ENCODE results near the gene SPZ1.
"Not testable (repeated sequence)": the region's sequence is repeated elsewhere in the genome, so short reads cannot be mapped to it uniquely, and the experiment has no call there.

The SPZ1 gene, protein sequence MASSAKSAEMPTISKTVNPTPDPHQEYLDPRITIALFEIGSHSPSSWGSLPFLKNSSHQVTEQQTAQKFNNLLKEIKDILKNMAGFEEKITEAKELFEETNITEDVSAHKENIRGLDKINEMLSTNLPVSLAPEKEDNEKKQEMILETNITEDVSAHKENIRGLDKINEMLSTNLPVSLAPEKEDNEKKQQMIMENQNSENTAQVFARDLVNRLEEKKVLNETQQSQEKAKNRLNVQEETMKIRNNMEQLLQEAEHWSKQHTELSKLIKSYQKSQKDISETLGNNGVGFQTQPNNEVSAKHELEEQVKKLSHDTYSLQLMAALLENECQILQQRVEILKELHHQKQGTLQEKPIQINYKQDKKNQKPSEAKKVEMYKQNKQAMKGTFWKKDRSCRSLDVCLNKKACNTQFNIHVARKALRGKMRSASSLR

DNA sequence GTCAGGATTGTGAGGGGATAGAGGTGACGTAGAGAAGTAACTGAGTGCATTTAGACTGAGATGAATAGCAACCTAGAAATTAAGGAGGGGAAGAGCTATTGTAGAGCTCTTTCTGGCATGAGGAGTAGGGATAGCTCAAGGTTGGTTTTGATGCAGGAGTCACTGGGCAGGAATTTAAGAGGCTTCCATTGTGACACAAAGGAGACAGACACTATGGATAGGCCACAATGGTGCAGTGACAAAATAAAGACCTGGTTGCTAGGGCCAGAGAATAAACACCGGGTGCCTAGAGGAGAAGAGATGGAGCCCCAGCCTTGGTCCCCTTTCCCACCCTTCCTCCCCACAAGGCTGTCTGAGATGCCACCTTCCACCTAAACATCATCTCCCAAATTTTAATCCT, at the start of gene SPZ1:
SPZ1 (plus strand) TSS at position 301 of the 400 bp plus-strand sequence. CDS start 214 bp downstream, outside the sequence.
- H3K9me3 ChIP-seq (ENCODE audit: low read length): peaks cover 4% of the 10 kb centered on the region
- no peaks in the 10 kb centered on the region for H3K36me3 ChIP-seq (ENCODE audit: insufficient read depth, low read length)
- no peaks in the 10 kb centered on the region for H3K4me1 ChIP-seq (ENCODE audit: insufficient read depth, low read length)
- H3K4me3 ChIP-seq (ENCODE audit: low read length): no peak within 1 kb of the TSS
- H2AFZ ChIP-seq (ENCODE audit: low read depth, low read length): no peak within 1 kb of the TSS
- no peaks in the 10 kb centered on the region for H3K27me3 ChIP-seq (ENCODE audit: insufficient read depth, low read length)

DNA sequence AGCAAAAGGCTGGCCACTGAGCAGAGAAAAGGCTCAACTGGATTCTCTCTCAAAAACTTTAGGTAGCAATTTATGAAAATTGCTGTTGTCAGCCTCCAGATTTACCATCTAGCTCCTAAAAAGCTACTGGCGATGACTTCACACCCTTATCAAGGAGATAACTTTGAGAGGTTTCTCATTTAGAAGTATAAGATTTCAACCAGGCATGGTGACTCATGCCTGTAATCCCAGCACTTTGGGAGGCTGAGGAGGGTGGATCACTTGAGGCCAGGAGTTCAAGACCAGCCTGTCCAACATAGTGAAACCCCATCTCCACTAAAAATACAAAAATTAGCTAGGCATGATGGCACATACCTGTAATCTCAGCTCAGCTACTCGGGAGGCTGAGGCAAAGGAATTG, 49.3 kb upstream of the SPZ1 start:
- H3K4me1 ChIP-seq (ENCODE audit: insufficient read depth, low read length); H3K4me3 ChIP-seq (ENCODE audit: low read length); H3K27me3 ChIP-seq (ENCODE audit: insufficient read depth, low read length); H3K36me3 ChIP-seq (ENCODE audit: insufficient read depth, low read length); H2AFZ ChIP-seq (ENCODE audit: low read depth, low read length); H3K9me3 ChIP-seq (ENCODE audit: low read length): not testable (repeated sequence)

DNA sequence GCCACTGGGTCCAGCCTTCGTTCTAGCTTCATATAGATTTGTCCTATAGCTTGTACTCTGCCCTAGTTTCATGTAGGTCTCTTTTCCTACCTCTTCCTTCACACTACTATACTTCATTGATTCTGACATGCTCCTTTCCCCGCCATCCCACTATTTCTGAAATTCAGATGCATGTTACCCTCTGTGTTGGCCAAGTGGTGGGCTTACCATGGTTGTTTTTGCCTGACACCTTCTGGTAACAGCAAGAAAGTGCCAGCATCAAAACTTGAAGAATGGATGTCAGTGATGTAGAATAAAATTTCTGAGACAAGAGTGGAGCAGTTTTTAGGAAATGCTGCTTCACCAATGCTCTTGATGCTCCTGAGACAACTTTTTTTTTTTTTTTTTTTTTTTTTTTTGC, 44.5 kb upstream of the SPZ1 start:
- H3K9me3 ChIP-seq (ENCODE audit: low read length): no peaks in the 10 kb centered on the region
- no peaks in the 10 kb centered on the region for H3K27me3 ChIP-seq (ENCODE audit: insufficient read depth, low read length)
- H3K4me1 ChIP-seq (ENCODE audit: insufficient read depth, low read length): no peaks in the 10 kb centered on the region
- H3K4me3 ChIP-seq (ENCODE audit: low read length): no peak overlapping the region
- H3K36me3 ChIP-seq (ENCODE audit: insufficient read depth, low read length): no peaks in the 10 kb centered on the region
- no peak overlapping the region for H2AFZ ChIP-seq (ENCODE audit: low read depth, low read length)

DNA sequence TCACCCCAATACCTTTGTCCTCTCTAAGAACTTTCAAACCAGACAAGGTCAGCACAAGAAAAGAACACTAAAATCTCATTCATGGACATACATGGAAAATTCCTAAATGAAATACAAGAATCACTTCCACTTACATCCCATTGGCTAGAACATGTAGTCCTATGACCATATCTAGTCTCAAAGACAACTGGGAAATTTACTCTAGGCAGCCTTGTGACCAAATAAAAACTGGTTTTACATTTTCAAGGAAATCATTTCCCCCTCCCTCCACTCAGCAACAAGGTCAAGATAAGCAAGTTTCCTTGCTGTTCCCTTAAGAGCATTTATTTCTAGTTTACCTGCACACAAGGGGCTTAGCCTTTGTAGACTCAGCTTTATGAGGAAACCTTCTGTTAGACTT, 43.6 kb upstream of the SPZ1 start:
- no peaks in the 10 kb centered on the region for H3K36me3 ChIP-seq (ENCODE audit: insufficient read depth, low read length)
- no peaks in the 10 kb centered on the region for H3K27me3 ChIP-seq (ENCODE audit: insufficient read depth, low read length)

DNA sequence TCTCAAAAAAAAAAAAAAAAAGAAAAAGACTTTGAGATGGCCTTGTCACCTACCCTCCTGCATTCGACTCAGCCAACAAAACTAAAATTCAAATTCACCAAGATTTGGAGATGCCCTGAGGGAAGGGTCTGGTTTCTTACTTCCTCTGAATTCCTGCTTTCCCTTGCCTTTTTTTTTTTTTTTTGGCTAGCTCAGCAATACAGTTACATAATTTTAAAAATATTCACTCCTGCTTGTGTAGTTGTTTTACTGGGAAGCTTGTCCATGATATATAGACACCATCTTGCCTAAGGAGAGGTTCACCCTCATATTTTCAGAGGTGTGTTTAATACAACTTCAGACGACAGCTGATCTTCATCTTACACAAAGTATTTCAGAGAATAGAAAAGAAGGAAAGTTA, 42.6 kb upstream of the SPZ1 start:
- no peaks in the 10 kb centered on the region for H3K27me3 ChIP-seq (ENCODE audit: insufficient read depth, low read length)
- no peaks in the 10 kb centered on the region for H3K4me1 ChIP-seq (ENCODE audit: insufficient read depth, low read length)
- H2AFZ ChIP-seq (ENCODE audit: low read depth, low read length): no peak overlapping the region
- no peaks in the 10 kb centered on the region for H3K36me3 ChIP-seq (ENCODE audit: insufficient read depth, low read length)
- no peak overlapping the region for H3K4me3 ChIP-seq (ENCODE audit: low read length)
- no peaks in the 10 kb centered on the region for H3K9me3 ChIP-seq (ENCODE audit: low read length)

More for the DNA sequence above, 43.6 kb upstream of the SPZ1 start:
- no peaks in the 10 kb centered on the region for H3K9me3 ChIP-seq (ENCODE audit: low read length)
- H3K4me1 ChIP-seq (ENCODE audit: insufficient read depth, low read length): no peaks in the 10 kb centered on the region
- no peak overlapping the region for H3K4me3 ChIP-seq (ENCODE audit: low read length)
- H2AFZ ChIP-seq (ENCODE audit: low read depth, low read length): no peak overlapping the region

DNA sequence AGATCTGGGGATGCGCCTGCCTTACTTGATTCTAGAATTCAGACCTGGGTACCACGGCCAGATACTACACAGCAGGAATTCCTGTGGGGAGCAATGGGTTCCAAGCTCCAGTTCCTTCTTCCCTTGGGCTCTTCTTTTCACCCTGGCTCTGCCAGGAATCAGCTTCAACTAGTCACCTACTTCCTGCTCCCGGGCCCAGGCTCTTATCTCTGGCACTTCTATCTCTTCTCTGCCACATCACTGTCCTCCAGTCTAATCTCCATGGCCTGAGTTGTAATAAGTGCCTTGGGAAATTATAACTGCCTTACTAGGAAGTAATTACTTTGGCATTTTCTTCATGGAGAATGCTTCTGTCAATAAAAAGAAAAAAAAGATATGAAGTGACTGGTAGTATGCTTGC, 37.7 kb upstream of the SPZ1 start:
- H3K4me1 ChIP-seq (ENCODE audit: insufficient read depth, low read length): no peaks in the 10 kb centered on the region
- H3K4me3 ChIP-seq (ENCODE audit: low read length): no peak overlapping the region
- H3K9me3 ChIP-seq (ENCODE audit: low read length): no peaks in the 10 kb centered on the region
- H3K36me3 ChIP-seq (ENCODE audit: insufficient read depth, low read length): no peaks in the 10 kb centered on the region
- no peak overlapping the region for H2AFZ ChIP-seq (ENCODE audit: low read depth, low read length)
- H3K27me3 ChIP-seq (ENCODE audit: insufficient read depth, low read length): no peaks in the 10 kb centered on the region

DNA sequence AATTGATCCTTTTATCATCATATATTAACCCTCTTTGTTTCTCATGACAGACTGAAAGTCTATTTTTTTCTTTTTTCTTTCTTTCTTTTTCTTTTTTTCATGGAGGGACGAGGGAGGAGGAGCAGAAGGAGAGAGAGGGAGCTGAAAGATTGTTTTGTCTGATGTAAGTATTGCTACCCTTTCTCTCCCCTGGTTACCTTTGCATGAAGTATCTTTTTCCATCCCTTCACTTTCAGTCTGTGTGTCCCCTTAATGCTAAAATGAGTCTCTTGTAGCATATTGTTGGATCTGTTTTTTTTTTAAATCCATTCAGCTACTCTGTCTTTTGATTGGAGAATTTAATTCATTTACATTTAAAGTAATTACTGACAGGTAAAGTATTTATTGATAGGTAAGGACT, 36.4 kb upstream of the SPZ1 start:
- Histone ChIP-seq H3K27me3 (ENCODE audit: insufficient read depth, low read length) (no peaks in the 10 kb centered on the region), H3K36me3 (ENCODE audit: insufficient read depth, low read length) (no peaks in the 10 kb centered on the region), H3K4me3 (ENCODE audit: low read length) (no peak overlapping the region), H3K9me3 (ENCODE audit: low read length) (no peaks in the 10 kb centered on the region), H2AFZ (ENCODE audit: low read depth, low read length) (no peak overlapping the region), H3K4me1 (ENCODE audit: insufficient read depth, low read length) (no peaks in the 10 kb centered on the region)

DNA sequence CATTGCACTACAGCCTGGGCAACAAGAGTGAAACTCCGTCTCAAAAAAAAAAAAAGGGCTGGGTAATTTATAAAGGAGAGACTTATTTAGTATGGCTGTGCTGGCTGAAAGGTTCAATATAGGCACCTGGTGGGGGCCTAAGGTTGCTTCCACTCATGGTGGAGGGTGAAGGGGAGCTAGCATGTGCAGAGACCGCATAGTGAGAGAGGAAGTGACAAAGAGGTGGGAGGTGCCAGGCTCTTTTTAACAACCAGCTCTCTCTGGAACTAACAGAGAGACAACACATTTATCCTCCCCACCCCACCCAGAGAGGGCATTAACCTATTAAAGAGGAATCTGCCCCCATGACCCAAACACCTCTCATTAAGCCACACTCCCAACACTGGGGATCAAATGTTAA, 35.1 kb upstream of the SPZ1 start:
- H3K9me3 ChIP-seq (ENCODE audit: low read length): no peaks in the 10 kb centered on the region
- no peak overlapping the region for H3K4me3 ChIP-seq (ENCODE audit: low read length)
- no peaks in the 10 kb centered on the region for H3K36me3 ChIP-seq (ENCODE audit: insufficient read depth, low read length)
- no peaks in the 10 kb centered on the region for H3K4me1 ChIP-seq (ENCODE audit: insufficient read depth, low read length)
- H3K27me3 ChIP-seq (ENCODE audit: insufficient read depth, low read length): no peaks in the 10 kb centered on the region
- no peak overlapping the region for H2AFZ ChIP-seq (ENCODE audit: low read depth, low read length)

DNA sequence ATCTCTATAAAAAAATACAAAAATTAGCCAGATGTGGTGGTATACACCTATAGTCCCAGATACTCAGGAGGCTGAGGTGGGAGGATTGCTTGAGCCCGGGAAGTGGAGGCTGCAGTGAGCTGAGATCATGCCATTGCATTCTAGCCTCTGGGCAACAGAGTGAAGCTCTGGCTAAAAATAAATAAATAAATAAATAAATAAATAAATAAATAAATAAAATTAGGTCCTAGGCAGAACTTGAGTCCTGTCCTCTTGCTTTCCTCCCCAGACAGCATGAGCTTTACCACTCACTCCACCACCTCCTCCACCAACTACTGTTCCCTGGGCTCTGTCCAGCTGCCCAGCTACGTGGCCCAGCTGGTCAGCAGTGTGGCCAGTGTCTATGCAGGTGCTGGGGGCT, 31.6 kb upstream of the SPZ1 start:
- no peak overlapping the region for H3K4me3 ChIP-seq (ENCODE audit: low read length)
- no peaks in the 10 kb centered on the region for H3K36me3 ChIP-seq (ENCODE audit: insufficient read depth, low read length)
- H3K27me3 ChIP-seq (ENCODE audit: insufficient read depth, low read length): no peaks in the 10 kb centered on the region
- no peaks in the 10 kb centered on the region for H3K4me1 ChIP-seq (ENCODE audit: insufficient read depth, low read length)
- no peak overlapping the region for H2AFZ ChIP-seq (ENCODE audit: low read depth, low read length)
- no peaks in the 10 kb centered on the region for H3K9me3 ChIP-seq (ENCODE audit: low read length)

DNA sequence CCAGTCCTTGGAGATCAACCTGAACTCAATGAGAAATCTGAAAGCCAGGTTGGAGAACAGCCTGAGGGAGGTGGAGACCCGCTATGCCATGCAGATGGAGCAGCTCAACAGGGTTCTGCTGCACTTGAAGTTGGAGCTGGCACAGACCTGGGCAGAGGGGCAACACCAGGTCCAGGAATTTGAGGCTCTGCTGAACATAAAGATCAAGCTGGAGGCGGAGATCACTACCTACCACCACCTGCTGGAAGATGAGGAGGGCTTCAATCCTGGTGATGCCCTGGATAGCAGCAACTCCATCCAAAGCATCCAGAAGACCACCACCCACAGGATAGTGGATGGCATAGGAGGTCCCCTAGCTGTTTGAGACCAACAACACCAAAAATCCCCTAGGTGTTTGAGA, 30.5 kb upstream of the SPZ1 start:
- H3K4me1 ChIP-seq (ENCODE audit: insufficient read depth, low read length): no peaks in the 10 kb centered on the region
- H3K9me3 ChIP-seq (ENCODE audit: low read length): no peaks in the 10 kb centered on the region
- no peaks in the 10 kb centered on the region for H3K36me3 ChIP-seq (ENCODE audit: insufficient read depth, low read length)
- no peak overlapping the region for H2AFZ ChIP-seq (ENCODE audit: low read depth, low read length)
- no peaks in the 10 kb centered on the region for H3K27me3 ChIP-seq (ENCODE audit: insufficient read depth, low read length)
- H3K4me3 ChIP-seq (ENCODE audit: low read length): no peak overlapping the region

DNA sequence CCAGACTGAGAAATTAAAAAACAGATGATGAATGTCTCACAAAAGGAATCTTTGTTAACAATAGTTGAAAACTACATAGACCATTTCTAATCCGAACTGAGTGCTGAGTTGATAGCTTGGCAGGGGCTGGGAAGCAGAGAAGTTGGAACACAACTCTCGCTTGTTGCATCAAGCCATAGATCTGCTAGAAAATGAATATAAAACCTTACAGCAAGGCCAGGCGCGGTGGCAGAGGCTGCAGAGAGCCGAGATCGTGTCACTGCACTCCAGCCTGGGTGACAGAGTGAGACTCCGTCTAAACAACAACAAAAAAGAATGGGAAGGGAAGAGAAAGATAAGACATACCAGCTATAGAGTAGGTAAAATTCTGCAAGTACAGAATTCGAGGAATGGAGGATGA, 28.0 kb upstream of the SPZ1 start:
- Histone ChIP-seq H3K4me3 (ENCODE audit: low read length) (no peak overlapping the region), H3K4me1 (ENCODE audit: insufficient read depth, low read length) (no peaks in the 10 kb centered on the region), H3K9me3 (ENCODE audit: low read length) (no peaks in the 10 kb centered on the region), H3K27me3 (ENCODE audit: insufficient read depth, low read length) (no peaks in the 10 kb centered on the region), H2AFZ (ENCODE audit: low read depth, low read length) (no peak overlapping the region), H3K36me3 (ENCODE audit: insufficient read depth, low read length) (no peaks in the 10 kb centered on the region)

DNA sequence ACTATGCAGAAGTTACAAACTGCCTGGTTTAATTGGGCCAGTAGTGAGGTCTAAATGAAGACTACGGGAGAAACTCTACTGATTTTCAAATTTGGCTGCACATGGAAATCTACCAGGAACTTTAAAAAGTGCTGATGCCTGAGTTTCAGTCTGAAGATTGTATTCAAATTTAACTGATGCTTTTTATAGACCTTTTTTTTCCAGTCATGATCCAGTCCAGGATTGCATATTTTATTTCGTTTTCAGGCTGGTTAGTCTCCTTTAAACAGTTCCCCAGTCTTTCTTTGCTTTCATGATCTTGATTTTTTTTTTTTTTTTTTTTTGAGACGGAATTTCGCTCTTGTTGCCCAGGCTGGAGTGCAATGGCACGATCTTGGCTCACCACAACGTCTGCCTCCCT, 23.7 kb upstream of the SPZ1 start:
- Histone ChIP-seq H3K36me3 (ENCODE audit: insufficient read depth, low read length) (no peaks in the 10 kb centered on the region), H3K4me3 (ENCODE audit: low read length) (no peak overlapping the region), H3K9me3 (ENCODE audit: low read length) (peaks cover 3% of the 10 kb centered on the region), H2AFZ (ENCODE audit: low read depth, low read length) (no peak overlapping the region), H3K4me1 (ENCODE audit: insufficient read depth, low read length) (no peaks in the 10 kb centered on the region), H3K27me3 (ENCODE audit: insufficient read depth, low read length) (no peaks in the 10 kb centered on the region)

DNA sequence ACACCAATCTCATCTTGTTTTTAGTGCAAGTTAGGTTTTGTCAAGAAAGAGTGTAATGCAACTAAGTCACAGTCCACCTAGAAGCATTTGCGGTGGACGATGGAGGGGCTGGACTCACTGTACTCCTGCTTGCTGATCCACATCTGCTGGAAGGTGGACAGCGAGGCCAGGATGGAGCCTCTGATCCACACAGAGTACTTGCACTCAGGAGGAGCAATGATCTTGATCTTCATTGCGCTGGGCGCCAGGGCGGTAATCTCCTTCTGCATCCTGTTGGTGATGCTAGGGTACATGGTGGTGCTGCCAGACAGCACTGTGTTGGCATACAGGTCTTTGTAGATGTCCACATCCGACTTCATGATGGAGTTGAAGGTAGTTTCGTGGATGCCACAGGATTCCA, 20.2 kb upstream of the SPZ1 start:
- peaks cover 6% of the 10 kb centered on the region for H3K9me3 ChIP-seq (ENCODE audit: low read length)
- H3K36me3 ChIP-seq (ENCODE audit: insufficient read depth, low read length): no peaks in the 10 kb centered on the region
- H3K4me1 ChIP-seq (ENCODE audit: insufficient read depth, low read length): no peaks in the 10 kb centered on the region
- no peak overlapping the region for H2AFZ ChIP-seq (ENCODE audit: low read depth, low read length)
- H3K4me3 ChIP-seq (ENCODE audit: low read length): no peak overlapping the region
- H3K27me3 ChIP-seq (ENCODE audit: insufficient read depth, low read length): no peaks in the 10 kb centered on the region

DNA sequence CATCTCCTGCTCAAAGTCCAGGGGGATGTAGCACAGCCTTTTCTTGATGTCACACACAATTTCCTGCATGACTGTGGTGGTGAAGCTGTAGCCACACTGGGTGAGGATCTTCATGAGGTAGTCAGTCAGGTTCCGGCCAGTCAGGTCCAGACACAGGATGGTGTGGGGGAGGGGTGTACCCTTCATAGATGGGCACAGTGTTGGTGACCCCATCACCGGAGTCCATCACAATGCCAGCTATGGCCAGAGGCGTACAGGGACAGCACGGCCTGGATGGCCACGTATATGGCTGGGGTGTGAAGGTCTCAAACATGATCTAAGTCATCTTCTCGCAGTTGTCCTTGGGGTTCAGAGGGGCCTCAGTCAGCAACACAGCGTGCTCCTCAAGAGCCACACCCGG, 19.7 kb upstream of the SPZ1 start:
- H3K36me3 ChIP-seq (ENCODE audit: insufficient read depth, low read length): no peaks in the 10 kb centered on the region
- H3K4me1 ChIP-seq (ENCODE audit: insufficient read depth, low read length): no peaks in the 10 kb centered on the region
- no peaks in the 10 kb centered on the region for H3K27me3 ChIP-seq (ENCODE audit: insufficient read depth, low read length)
- H3K4me3 ChIP-seq (ENCODE audit: low read length): no peak overlapping the region
- peaks cover 6% of the 10 kb centered on the region for H3K9me3 ChIP-seq (ENCODE audit: low read length)
- no peak overlapping the region for H2AFZ ChIP-seq (ENCODE audit: low read depth, low read length)
